IgD-negative memory B cell (primary cell): Measurements from ENCODE around the gene FANCC. TPM values are rescaled to one million over a fixed set of nuclear protein-coding genes. Genes with fewer than 3 reads are reported as not detected.

ENCODE experiments used
- H3K27ac Mint-ChIP-seq, 3 donors: one replicate each; pipeline ENCODE4 v1.8.0; 2020 to 2022; ENCODE audit warnings: mild to moderate bottlenecking in 3 of 3, mixed read lengths in 3 of 3, moderate library complexity in 1 of 3
- H3K27me3 Mint-ChIP-seq: one replicate; pipeline ENCODE4 v1.8.0; 2021; ENCODE audit warnings: mixed read lengths
- H3K36me3 Mint-ChIP-seq: one replicate; pipeline ENCODE4 v1.8.0; 2020; ENCODE audit warnings: mild to moderate bottlenecking, mixed read lengths
- H3K4me1 Mint-ChIP-seq, 3 donors: one replicate each; pipeline ENCODE4 v1.8.0; 2020 to 2022; ENCODE audit warnings: mixed read lengths in 3 of 3, mild to moderate bottlenecking in 1 of 3
- H3K4me3 Mint-ChIP-seq, 4 donors: one replicate each; pipeline ENCODE4 v1.8.0; 2020 to 2022; ENCODE audit warnings: mild to moderate bottlenecking in 4 of 4, mixed read lengths in 4 of 4, moderate library complexity in 3 of 4
- H3K9me3 Mint-ChIP-seq, 3 donors: one replicate each; pipeline ENCODE4 v1.8.0; 2020 to 2021; ENCODE audit warnings: mixed read lengths in 3 of 3, mild to moderate bottlenecking in 1 of 3
- polyA plus RNA-seq: library from polyadenylated mRNA; unstranded; fragments of 300-500 nt; fragmentation: Illumina TruSeq; gene quantifications from one replicate; pipeline ENCODE4 v1.2.3, GENCODE V29; 2021

FANCC gene
- polyA plus RNA-seq, 1 donor from 2014 or later, result 1.5 TPM

DNA sequence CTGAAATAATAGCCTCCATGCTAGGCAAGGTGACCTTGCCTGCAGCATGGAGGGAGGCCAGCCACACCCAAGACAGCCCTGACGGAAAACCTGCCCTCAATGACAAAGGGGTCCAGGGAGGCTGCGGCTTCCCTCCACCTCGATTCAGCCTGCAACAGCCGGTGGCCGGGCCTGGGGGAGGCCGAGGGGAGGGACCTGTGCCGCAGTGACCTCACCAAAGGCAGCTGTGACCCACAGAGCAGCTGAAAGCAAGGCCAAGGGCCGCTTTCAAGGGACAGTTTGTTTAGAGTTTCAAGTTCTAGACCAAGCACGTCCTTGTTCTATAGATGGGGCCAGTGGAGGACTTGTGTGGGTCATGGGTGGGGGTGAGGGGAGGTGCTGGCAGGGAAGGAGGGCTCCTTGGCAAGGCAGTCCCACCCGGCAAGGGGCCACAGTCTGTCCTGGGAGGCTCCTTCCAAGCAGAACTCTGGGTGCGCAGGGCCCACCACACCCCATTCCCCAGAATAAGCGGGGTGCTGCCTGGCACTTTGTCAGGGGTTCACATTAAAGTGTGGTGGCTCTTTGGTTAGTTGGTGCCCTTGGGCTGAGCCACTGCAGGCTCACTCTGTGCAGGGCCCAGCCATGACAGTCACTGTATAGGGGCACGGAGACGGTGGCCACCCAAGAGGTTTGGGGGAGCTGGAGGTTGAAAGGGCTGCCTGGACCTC lies 226.5 kb downstream of the FANCC start:
- Mint-ChIP-seq H3K9me3 (no peaks in the 10 kb centered on the region), H3K27ac (no peak overlapping the region), H3K4me1 (no peaks in the 10 kb centered on the region), H3K27me3 (no peaks in the 10 kb centered on the region), H3K4me3 (no peak overlapping the region), H3K36me3 (peaks cover 2% of the 10 kb centered on the region)

DNA sequence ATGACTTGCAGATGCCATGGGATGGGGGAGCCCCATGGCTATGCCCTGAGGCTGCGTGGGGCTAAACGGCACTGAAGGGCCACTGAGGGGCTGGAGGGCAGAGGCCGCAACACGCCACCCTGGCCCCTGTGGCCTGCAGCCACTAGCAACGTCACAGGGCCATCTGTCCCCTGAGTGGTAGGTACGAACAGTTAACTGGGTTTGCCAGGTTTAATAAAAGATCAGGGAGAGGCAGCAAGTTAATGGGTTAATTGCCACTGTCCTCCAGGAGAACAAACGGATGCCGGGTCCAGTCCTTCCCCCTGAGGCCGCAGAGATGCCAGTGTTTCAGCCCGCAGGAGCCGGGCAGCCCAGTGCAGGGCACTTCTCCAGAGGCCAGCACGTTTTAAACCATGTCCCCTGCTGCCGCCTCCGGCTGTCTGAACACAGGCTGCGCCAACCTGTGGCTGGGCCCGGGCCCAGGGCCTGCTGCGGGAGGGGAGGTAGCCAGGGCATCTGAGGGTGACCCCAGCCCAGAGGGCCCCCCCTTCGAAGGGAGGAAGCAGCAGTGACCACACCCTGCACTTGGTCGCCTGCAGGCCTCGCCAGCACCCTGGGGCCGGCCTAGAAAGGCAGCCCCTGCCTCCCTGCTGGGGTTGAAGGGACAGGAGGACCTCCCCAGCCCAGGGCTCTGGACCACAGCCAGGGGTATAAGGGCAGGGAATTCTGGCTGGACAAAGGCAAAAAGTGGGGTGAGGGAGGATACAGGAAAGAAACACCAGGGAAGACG lies 227.3 kb downstream of the FANCC start:
- H3K27me3 Mint-ChIP-seq, result no peaks in the 10 kb centered on the region
- H3K4me1 Mint-ChIP-seq, result no peaks in the 10 kb centered on the region
- H3K9me3 Mint-ChIP-seq, result no peaks in the 10 kb centered on the region
- peaks cover 2% of the 10 kb centered on the region for H3K36me3 Mint-ChIP-seq
- no peak overlapping the region for H3K4me3 Mint-ChIP-seq
- peak overlapping the region in 1 of 3 donors; percentile 53 for H3K27ac Mint-ChIP-seq

DNA sequence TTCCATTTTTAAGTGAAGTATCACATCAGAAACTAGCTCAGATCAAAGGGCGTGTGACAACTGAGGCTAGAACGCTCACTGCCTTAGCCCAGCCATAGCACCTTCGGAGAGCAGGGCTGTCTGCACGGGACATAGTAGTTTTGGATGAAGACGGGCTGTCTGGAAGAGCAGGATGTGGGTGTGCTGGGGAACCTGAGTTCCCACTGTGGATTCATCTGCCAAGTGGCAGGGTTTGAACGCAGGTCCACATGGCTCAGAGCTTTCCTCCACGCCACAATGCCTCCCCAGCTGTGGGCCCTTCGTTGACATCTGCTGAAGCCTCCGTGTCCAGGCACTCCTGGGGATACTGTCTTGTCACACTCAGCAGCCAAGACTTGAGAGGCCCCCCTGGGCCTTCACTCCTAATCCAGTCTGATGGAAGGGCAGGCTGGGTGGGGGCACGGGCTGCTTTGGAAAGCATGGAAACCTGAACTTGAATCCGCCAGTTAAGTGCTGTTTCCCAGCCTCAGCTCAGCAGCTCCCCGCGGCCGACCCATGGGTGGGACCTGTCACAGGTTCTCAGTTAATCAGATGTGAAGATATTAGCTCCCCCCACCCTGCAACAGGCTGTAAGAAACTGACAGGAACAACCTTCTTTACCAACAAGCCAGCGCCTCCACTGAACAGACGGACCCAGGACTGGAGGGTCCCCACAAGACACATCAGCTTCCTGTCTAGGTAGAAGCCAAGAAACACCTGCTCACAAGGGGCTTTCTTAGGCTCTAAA lies 228.1 kb downstream of the FANCC start:
- Mint-ChIP-seq H3K27me3 (no peaks in the 10 kb centered on the region), H3K27ac (peak overlapping the region in 1 of 3 donors; percentile 74), H3K36me3 (peaks cover 2% of the 10 kb centered on the region), H3K4me3 (no peak overlapping the region), H3K4me1 (no peaks in the 10 kb centered on the region), H3K9me3 (no peaks in the 10 kb centered on the region)

DNA sequence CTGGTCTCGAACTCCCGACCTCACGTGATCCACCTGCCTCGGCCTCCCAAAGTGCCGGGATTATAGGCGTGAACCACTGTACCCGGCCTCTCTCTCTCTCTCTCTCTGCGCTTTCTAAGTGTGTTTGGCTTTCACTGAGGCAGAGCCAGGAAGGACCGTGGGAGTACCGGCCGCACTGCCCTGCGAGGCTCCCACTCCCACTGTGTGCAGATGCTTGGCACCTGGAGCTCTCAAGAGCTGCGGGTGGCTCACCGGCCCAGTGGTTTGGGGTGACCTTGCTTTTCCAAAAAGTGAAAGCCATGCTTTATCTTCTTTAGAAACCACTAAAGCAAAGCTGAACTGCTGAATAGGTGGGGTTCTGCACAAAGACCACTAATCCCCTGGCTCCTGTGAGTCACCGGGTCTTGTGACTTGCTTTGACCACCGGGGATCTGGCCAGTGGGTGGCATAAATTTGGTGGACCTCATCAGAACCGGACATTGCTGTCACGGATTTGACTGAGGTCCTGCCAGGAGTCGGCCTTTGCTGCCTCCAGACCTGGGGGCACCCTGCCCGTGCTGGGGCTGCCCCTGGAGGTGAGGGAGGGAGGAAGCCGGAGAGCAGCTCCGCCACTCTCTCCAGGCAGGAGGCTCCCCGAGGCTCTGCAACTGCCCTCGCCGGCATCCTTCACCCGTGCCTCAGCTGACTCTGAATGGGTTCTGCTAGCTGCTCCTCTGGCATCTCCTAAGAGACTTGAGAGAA lies 228.9 kb downstream of the FANCC start:
- no peaks in the 10 kb centered on the region for H3K4me1 Mint-ChIP-seq

DNA sequence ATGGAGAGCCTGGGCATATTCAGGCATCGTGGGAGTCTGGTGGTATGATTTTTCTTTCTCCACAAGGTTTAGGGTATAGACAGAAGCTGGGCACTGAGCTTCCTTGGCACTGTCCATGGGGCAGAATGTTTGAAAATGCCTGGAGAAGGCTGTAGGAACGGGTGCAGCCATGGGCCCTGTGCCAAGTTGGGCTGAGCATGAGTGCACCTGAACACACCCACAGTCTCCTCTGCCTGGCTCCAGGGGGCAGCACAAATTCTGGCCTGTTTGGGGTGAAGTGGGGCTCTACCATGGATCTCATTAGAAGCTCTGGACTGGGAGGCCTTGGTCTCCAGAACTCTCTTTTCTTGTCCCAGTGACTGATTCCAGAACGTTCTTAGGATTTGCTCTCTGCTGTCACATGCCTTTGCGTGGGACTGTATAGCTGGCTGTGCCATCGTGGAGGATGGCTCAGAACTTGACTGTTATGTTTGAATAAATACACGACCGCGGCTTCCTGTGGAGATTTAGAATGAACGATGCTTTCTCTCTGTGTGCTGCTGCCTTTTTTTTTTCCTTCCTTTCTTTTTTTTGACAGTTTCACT lies 229.8 kb downstream of the FANCC start:
- H3K36me3 Mint-ChIP-seq, result peaks cover 2% of the 10 kb centered on the region

More for the DNA sequence above, 228.9 kb downstream of the FANCC start:
- Mint-ChIP-seq H3K36me3 (peaks cover 2% of the 10 kb centered on the region), H3K4me3 (no peak overlapping the region), H3K27ac (peak overlapping the region in 1 of 3 donors; percentile 74), H3K9me3 (no peaks in the 10 kb centered on the region), H3K27me3 (no peaks in the 10 kb centered on the region)

DNA sequence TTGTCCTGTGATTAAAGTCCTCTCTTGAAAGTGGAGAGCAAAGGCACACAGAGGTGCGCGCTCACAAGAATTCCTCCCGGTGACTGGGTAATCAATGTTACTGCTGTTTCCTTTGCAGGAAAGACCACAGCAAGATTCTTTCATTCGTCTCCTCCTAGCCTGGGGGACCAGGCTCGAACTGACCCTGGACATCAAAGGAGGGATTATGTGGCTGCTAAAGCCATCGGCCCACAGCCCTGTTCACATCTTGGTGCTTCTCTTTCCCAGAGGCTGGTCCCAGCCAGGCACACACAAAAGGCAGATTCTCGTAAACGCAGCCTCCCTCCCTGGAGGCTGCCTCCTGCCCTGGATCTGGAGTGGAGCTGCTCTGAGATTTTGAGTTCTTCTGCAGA lies 230.9 kb downstream of the FANCC start:
- Mint-ChIP-seq H3K9me3 (no peaks in the 10 kb centered on the region), H3K36me3 (peaks cover 2% of the 10 kb centered on the region), H3K4me3 (no peak overlapping the region), H3K27me3 (no peaks in the 10 kb centered on the region), H3K27ac (no peak overlapping the region), H3K4me1 (no peaks in the 10 kb centered on the region)

More for the DNA sequence above, 229.8 kb downstream of the FANCC start:
- H3K4me3 Mint-ChIP-seq, result no peak overlapping the region
- H3K9me3 Mint-ChIP-seq, result no peaks in the 10 kb centered on the region
- no peak overlapping the region for H3K27ac Mint-ChIP-seq
- H3K4me1 Mint-ChIP-seq, result no peaks in the 10 kb centered on the region
- no peaks in the 10 kb centered on the region for H3K27me3 Mint-ChIP-seq

DNA sequence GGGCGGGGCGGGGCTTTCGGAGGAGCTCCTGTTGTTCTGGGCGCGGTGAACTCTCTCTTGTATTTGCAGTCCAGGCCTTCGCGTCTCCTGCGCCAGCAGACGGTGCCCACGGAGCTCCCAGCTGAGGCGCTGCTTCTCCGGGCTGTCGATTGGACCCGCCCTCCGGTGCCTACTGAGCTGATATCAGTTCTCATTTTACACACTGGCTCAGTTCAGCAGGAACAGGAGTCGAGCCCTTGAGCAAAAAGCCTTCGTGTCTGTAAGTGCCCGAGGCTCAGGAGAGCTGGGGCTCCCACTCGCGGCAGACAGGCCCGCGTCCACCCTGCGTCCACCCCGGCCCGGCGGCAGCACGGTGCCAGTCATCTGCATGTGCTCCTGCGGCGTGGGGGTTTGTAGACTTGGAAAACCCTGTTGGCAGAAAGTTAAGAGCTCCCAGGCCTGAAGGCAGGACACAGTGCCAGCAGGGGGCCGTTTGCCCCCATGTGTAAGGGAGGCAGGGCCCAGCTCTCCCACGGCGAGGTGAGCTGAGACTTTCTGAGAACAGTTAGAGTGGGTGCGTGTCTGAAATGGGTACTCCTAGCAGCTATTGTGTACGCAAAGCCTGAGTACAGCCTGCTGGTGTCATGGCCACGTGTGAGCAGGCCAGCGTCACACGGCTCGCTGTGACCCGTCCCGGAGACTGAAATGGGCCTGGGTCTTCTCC lies 231.5 kb downstream of the FANCC start:
- Mint-ChIP-seq H3K4me1 (no peaks in the 10 kb centered on the region), H3K4me3 (no peak overlapping the region), H3K36me3 (peaks cover 2% of the 10 kb centered on the region), H3K9me3 (no peaks in the 10 kb centered on the region), H3K27ac (no peak overlapping the region), H3K27me3 (no peaks in the 10 kb centered on the region)

DNA sequence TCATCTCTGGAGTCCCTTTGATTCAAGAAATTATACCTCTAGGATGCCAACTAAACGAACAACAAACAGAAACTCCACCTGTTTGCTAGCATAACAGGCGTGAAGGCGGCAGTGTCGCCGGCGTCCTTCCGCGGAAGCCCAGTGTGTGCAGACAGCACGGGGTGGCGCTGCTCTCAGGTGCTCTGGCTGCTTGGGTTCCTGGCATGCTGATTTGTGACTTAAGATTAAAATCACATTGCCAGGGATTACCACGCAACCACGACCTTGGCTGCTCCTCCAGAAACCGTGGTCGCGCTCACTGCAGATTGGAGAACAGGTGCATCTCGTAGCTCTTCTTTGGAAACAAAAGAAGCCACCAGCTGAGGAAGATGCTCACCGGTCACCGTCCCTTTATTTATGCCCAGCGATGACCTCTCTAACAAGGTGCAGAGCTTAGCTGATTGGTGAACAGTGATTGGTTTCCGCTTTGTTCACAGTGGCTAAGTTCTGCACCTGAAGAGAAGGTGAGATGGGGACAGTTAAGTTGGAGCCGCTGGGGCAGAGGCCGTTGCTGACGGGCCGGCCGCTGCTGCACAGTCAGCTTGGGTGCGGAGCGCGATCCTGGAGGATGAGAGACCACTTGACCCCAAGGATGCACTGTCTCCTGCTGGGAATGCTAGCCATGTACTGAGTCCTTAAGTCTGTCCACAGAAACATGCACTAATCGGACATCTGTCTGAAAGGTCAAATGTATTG lies 232.3 kb downstream of the FANCC start:
- Mint-ChIP-seq H3K27ac (no peak overlapping the region), H3K36me3 (peaks cover 2% of the 10 kb centered on the region), H3K4me1 (no peaks in the 10 kb centered on the region), H3K27me3 (no peaks in the 10 kb centered on the region), H3K9me3 (no peaks in the 10 kb centered on the region), H3K4me3 (no peak overlapping the region)

DNA sequence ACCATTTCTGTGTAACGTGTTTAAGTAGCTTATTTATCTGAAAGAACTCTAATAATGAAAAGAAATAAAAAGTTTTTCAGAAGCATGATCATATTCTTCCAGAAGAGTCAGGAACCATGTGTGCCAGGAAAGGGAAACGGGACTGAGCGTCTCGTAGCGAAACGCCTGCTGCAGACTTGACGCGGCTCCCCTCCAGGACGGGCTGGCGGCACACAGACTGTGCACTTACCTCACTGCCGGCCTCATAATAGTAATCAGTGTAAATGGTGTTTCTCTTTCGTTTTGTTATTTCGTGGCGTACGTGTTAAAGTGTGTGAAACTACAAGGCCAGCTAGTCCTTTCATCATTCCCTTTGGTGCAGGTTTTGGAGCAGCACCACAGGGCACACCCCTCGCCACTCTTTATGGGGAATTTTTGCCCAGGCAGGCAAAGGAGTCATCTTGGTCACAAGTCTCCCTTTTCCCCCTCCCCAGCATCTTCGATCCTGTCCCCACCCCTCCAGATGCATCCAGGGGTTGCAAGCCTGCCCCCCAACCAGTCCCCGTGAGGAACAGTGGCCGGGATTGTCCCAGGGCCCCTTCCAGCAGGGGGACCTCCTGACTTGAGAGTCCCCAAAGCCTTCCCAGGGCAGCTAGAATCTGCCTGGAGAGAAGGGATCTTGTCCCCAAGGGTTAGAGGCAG lies 233.1 kb downstream of the FANCC start:
- Mint-ChIP-seq H3K4me1 (no peaks in the 10 kb centered on the region), H3K36me3 (peaks cover 2% of the 10 kb centered on the region), H3K9me3 (no peaks in the 10 kb centered on the region), H3K4me3 (no peak overlapping the region), H3K27ac (no peak overlapping the region), H3K27me3 (no peaks in the 10 kb centered on the region)

DNA sequence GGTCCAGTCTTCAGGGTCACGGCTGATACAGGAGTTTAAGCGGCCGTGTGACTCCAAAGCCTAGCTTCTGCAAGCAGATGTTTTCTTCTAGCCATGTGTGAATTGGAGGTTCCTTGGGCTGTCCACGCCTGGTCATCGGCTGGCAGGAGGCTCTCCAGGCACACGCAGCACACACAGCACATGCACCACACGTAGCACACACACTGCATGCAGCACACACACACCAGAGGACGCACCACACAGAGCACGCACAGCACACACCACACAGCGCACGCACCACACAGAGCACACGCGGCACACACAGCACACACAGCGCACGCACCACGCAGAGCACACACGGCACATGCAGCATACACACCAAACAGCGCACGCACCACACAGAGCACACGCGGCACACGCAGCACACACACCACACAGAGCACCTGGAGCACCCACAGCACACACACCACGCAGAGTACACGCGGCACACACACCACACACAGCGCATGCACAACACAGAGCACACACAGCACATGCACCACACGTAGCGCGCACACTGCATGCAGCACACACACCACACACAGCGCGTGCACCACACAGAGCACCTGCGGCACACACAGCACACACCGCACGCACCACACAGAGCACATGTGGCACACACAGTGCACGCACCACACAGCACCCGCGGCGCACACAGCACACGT lies 234.3 kb downstream of the FANCC start:
- Mint-ChIP-seq H3K9me3 (no peaks in the 10 kb centered on the region), H3K4me1 (no peaks in the 10 kb centered on the region), H3K27me3 (no peaks in the 10 kb centered on the region), H3K36me3 (no peaks in the 10 kb centered on the region), H3K4me3 (no peak overlapping the region), H3K27ac (no peak overlapping the region)

DNA sequence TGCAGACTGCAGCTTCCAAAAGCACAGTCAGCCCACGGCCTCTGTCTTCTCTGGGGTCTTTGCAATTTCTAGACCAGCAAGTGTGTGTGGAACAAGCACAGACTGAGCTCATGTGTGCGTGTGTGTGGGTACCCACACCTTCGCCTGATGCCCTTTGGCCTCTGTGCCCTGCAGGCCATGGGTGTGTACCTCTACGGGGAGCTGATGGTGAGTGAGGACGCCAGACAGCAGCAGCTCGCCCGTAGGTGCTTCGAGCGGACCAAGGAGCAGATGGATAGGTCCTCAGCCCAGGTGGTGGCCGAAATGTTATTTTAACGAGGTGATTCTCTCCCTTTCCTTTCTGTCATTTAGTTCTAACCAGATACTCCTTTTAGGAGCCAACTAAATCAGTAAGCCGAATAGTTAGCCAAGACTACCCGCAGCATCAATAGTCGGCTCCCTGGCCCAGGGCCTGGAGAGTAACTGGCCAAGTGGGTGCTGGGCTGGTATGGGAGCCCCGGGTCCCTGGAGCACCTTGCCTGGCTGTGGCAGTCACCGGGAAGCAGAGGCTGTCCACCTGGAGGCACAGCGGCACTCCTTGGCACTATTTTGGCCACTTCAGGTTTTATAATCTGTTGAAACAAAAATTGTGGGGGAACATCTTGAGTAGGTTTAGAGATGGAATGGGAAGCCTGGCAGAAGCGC lies 235.0 kb downstream of the FANCC start:
- Mint-ChIP-seq H3K9me3 (no peaks in the 10 kb centered on the region), H3K27ac (peak overlapping the region in 1 of 3 donors; percentile 39), H3K4me3 (no peak overlapping the region), H3K4me1 (no peaks in the 10 kb centered on the region), H3K27me3 (no peaks in the 10 kb centered on the region), H3K36me3 (no peaks in the 10 kb centered on the region)

DNA sequence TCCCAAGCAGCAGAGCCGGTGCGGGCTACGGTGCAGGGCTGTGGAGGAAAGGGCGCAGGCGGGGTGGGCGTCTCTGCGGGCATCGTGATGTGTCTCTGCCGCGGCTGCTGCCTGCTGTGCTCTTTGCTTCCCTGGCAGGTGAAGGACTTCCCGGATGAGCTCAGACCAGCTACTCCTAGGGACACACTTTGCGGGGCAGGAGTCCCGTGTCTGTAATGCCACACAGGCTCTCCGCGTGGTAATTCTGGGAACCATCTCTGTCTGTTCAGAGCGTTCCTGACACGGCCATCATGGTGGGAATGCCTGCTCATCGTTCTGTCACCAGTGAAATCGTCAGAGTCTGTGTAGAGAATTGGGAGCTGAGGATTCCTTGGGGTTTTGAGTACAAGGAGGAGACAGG lies 235.5 kb downstream of the FANCC start:
- Mint-ChIP-seq H3K36me3 (no peaks in the 10 kb centered on the region), H3K4me3 (no peak overlapping the region), H3K9me3 (no peaks in the 10 kb centered on the region), H3K27me3 (no peaks in the 10 kb centered on the region), H3K4me1 (no peaks in the 10 kb centered on the region), H3K27ac (peak overlapping the region in 1 of 3 donors; percentile 39)
